HepG2 (cell line): ENCODE results near the gene CDHR4. TPM values are rescaled to one million over a fixed set of nuclear protein-coding genes. Genes with fewer than 3 reads are reported as not detected.
A peak's percentile ranks its signal among the peaks of the same experiment; 100 is the strongest.

ENCODE experiments used
- ARNT2 ChIP-seq: sonication (generic); formaldehyde crosslinking; IDR thresholded peaks from 2 replicates; pipeline ENCODE4 v1.8.0; 2022; ENCODE audit warnings: mild to moderate bottlenecking, low read depth, missing genetic modification reagents, moderate library complexity
- FOXA1 ChIP-seq, 2 experiments: fragments of 450-650 bp in 1 of 2; sonication (generic) in 1 of 2; formaldehyde crosslinking in 1 of 2; IDR thresholded peaks; 2 replicates each; pipeline versions ENCODE4 v1.4.0 to v1.6.1; 2016 to 2020; ENCODE audit warnings: missing genetic modification reagents in 1 of 2
- JUN ChIP-seq: sonication (generic); formaldehyde crosslinking; IDR thresholded peaks from 2 replicates; pipeline ENCODE4 v1.4.0; 2020; ENCODE audit warnings: mild to moderate bottlenecking, missing genetic modification reagents
- PHF8 ChIP-seq: sonication (generic); formaldehyde crosslinking; IDR thresholded peaks from 2 replicates; pipeline ENCODE4 v1.5.0; 2020; ENCODE audit warnings: missing genetic modification reagents
- RCOR2 ChIP-seq: IDR thresholded peaks from 2 replicates; pipeline ENCODE4 v1.6.1; 2016; ENCODE audit warnings: missing biosample characterization, missing genetic modification reagents
- SOX13 ChIP-seq, 3 experiments: fragments of 450-650 bp in 1 of 3; sonication (generic) in 1 of 3; formaldehyde crosslinking in 1 of 3; IDR thresholded peaks in 2 of 3; conservative IDR thresholded peaks in 1 of 3; 2 replicates each; pipeline versions ENCODE4 v1.5.0 to v1.6.1; 2016 to 2020; ENCODE audit warnings: antibody characterized with exemption in 1 of 3, mild to moderate bottlenecking in 1 of 3, missing compliant biosample characterization in 1 of 3, missing genetic modification reagents in 1 of 3, moderate library complexity in 1 of 3
- SP5 ChIP-seq: IDR thresholded peaks from 2 replicates; pipeline ENCODE4 v1.6.1; 2016; ENCODE audit warnings: low read depth, borderline replicate concordance
- polyA plus RNA-seq, 8 experiments: library from polyadenylated mRNA; depleted of rRNA in 3 of 8; stranded (reverse) in 7 of 8; unstranded in 1 of 8; fragments of >200 nt; fragmentation: Illumina TruSeq in 4 of 8; extraction: Trizol in 4 of 8; gene quantifications; 2 replicates each; pipeline versions ENCODE4 v1.2.1 to v1.2.3, GENCODE V29; 2011 to 2016; ENCODE audit warnings: low read depth in 4 of 8, missing spikeins in 1 of 8, mixed read lengths in 1 of 8; ENCODE audit not compliant: insufficient read depth in 1 of 8
- total RNA-seq, 5 experiments: library from RNA; depleted of rRNA; stranded (reverse); fragments of >200 nt; fragmentation: Illumina TruSeq; extraction: Trizol; gene quantifications; 2 replicates each; pipeline ENCODE4 v1.2.3, GENCODE V29; 2016; ENCODE audit warnings: low read depth in 1 of 5
- TF ChIP-seq, protein P1 (sequence below), 2 experiments: sonication (generic) in 1 of 2; formaldehyde crosslinking in 1 of 2; IDR thresholded peaks; 2 replicates each; pipeline versions ENCODE4 v1.6.1 to v1.9.0; 2014 to 2022; ENCODE audit warnings: antibody characterized with exemption in 1 of 2, borderline replicate concordance in 1 of 2, inconsistent platforms in 1 of 2, low read depth in 1 of 2, missing genetic modification reagents in 1 of 2
- TF ChIP-seq, protein P2 (sequence below): sonication (generic); formaldehyde crosslinking; IDR thresholded peaks from 2 replicates; pipeline ENCODE4 v1.4.0; 2020; ENCODE audit warnings: missing genetic modification reagents
- TF ChIP-seq, protein P3 (sequence below): sonication (generic); formaldehyde crosslinking; IDR thresholded peaks from 2 replicates; pipeline ENCODE4 v1.5.0; 2020; ENCODE audit warnings: mild to moderate bottlenecking, missing genetic modification reagents, borderline replicate concordance
- TF ChIP-seq, protein P4 (sequence below): sonication (generic); formaldehyde crosslinking; IDR thresholded peaks from 2 replicates; pipeline ENCODE4 v1.4.0; 2020; ENCODE audit warnings: missing genetic modification reagents

CDHR4 gene
- total and polyA plus RNA-seq, 2 of the 13 experiments (the other 11 are each of a cell fraction or from before 2014, with no cell fraction given) = 0.21 TPM; not detected in 1

DNA sequence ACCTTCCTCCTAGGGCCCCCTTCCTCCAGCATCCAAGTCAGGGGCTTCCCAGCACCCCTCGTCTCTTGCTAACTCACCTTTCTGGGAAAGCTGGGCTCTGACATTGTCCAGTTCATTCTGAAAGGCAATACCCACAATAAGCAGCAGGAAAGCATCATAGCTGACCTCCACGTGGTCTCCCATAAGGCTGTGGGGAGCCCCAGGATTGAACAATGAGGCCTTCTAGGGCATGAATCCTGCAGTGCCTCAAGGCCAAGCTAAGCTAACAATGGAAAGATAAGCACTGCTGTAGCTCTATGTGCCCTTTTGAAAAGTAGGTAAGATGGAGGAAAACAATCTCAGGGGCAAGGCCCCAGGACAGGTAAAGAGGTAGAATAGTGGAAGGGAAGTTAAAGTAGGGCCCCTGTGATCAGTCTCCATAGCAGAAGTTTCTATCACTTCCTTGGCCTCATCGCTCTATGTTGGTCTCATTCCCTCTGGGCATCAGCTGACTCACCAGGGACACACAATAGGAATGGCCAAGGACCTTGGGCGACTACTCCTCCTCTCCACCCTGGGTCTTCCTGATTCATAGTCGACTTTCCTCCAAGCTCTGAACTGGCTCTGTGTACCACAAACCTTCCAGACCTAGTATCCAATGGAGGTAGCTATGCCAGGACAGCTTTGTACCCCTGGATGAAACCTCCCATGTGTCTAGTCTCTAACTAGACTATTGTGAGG, 45.0 kb upstream of the CDHR4 start (continued):
- TF ChIP-seq, protein P1, sequence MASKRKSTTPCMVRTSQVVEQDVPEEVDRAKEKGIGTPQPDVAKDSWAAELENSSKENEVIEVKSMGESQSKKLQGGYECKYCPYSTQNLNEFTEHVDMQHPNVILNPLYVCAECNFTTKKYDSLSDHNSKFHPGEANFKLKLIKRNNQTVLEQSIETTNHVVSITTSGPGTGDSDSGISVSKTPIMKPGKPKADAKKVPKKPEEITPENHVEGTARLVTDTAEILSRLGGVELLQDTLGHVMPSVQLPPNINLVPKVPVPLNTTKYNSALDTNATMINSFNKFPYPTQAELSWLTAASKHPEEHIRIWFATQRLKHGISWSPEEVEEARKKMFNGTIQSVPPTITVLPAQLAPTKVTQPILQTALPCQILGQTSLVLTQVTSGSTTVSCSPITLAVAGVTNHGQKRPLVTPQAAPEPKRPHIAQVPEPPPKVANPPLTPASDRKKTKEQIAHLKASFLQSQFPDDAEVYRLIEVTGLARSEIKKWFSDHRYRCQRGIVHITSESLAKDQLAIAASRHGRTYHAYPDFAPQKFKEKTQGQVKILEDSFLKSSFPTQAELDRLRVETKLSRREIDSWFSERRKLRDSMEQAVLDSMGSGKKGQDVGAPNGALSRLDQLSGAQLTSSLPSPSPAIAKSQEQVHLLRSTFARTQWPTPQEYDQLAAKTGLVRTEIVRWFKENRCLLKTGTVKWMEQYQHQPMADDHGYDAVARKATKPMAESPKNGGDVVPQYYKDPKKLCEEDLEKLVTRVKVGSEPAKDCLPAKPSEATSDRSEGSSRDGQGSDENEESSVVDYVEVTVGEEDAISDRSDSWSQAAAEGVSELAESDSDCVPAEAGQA (IDR thresholded peaks at IDR 0.05; ENCODE audit: low read depth) = no peak; the same call in 1 of the 2 replicates
- TF ChIP-seq, protein P1 (CRISPR knock-in tag; IDR thresholded peaks at IDR 0.05; ENCODE audit: borderline replicate concordance) = no peak
- TF ChIP-seq RCOR2 (peak; percentile 24; the same call in 1 of the 2 replicates), ARNT2 (CRISPR knock-in tag) (0 out of 2 replicates have a peak, but pooled peaks have one; percentile 25), SP5 (CRISPR knock-in tag) (no peak), SOX13 (IDR thresholded peaks at IDR 0.05) (peak; percentile 69), SOX13 (CRISPR knock-in tag; conservative IDR thresholded peaks at IDR 0.05 in 1 of 2, IDR thresholded peaks at IDR 0.05 in 1 of 2) (peak in 1 of 2 experiments; percentile 97; a peak in 2 of 4 replicates), FOXA1 (IDR thresholded peaks at IDR 0.05) (no peak), FOXA1 (CRISPR knock-in tag; IDR thresholded peaks at IDR 0.05) (peak; percentile 59), PHF8 (CRISPR knock-in tag) (peak; percentile 30; the same call in 1 of the 2 replicates), JUN (no peak)
- TF ChIP-seq, protein P2, sequence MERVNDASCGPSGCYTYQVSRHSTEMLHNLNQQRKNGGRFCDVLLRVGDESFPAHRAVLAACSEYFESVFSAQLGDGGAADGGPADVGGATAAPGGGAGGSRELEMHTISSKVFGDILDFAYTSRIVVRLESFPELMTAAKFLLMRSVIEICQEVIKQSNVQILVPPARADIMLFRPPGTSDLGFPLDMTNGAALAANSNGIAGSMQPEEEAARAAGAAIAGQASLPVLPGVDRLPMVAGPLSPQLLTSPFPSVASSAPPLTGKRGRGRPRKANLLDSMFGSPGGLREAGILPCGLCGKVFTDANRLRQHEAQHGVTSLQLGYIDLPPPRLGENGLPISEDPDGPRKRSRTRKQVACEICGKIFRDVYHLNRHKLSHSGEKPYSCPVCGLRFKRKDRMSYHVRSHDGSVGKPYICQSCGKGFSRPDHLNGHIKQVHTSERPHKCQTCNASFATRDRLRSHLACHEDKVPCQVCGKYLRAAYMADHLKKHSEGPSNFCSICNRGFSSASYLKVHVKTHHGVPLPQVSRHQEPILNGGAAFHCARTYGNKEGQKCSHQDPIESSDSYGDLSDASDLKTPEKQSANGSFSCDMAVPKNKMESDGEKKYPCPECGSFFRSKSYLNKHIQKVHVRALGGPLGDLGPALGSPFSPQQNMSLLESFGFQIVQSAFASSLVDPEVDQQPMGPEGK = peak; percentile 52; the same call in 1 of the 2 replicates
- TF ChIP-seq, protein P3, sequence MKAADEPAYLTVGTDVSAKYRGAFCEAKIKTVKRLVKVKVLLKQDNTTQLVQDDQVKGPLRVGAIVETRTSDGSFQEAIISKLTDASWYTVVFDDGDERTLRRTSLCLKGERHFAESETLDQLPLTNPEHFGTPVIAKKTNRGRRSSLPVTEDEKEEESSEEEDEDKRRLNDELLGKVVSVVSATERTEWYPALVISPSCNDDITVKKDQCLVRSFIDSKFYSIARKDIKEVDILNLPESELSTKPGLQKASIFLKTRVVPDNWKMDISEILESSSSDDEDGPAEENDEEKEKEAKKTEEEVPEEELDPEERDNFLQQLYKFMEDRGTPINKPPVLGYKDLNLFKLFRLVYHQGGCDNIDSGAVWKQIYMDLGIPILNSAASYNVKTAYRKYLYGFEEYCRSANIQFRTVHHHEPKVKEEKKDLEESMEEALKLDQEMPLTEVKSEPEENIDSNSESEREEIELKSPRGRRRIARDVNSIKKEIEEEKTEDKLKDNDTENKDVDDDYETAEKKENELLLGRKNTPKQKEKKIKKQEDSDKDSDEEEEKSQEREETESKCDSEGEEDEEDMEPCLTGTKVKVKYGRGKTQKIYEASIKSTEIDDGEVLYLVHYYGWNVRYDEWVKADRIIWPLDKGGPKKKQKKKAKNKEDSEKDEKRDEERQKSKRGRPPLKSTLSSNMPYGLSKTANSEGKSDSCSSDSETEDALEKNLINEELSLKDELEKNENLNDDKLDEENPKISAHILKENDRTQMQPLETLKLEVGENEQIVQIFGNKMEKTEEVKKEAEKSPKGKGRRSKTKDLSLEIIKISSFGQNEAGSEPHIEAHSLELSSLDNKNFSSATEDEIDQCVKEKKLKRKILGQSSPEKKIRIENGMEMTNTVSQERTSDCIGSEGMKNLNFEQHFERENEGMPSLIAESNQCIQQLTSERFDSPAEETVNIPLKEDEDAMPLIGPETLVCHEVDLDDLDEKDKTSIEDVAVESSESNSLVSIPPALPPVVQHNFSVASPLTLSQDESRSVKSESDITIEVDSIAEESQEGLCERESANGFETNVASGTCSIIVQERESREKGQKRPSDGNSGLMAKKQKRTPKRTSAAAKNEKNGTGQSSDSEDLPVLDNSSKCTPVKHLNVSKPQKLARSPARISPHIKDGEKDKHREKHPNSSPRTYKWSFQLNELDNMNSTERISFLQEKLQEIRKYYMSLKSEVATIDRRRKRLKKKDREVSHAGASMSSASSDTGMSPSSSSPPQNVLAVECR (CRISPR knock-in tag) = peak; percentile 46; the same call in 1 of the 2 replicates
- TF ChIP-seq, protein P4, sequence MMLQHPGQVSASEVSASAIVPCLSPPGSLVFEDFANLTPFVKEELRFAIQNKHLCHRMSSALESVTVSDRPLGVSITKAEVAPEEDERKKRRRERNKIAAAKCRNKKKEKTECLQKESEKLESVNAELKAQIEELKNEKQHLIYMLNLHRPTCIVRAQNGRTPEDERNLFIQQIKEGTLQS (CRISPR knock-in tag) = no peak
